SK-N-SH (cell line): ENCODE data around the gene PRKCD. TPM values are rescaled to one million over a fixed set of nuclear protein-coding genes. Genes with fewer than 3 reads are reported as not detected.

Experiments used
- CTCF ChIA-PET: fragments of 300-600, 350-600 bp; formaldehyde crosslinking; extraction: SDS; loops from one replicate; lab custom pipeline; 2021; lab: Yijun Ruan, JAX
- POLR2A ChIA-PET: fragments of 350-600 bp; sonication (Branson Sonifier 250); formaldehyde crosslinking; extraction: SDS; loops from one replicate; lab custom pipeline; 2020; ENCODE audit warnings: antibody characterized with exemption, inconsistent platforms; lab: Yijun Ruan, JAX
- DNase-seq: peaks from one replicate; pipeline ENCODE4 v3.0.0; 2012
- H2AFZ ChIP-seq: fragments of 200-600 bp; sonication (generic); 2 replicates; pipeline ENCODE4 v1.8.1; 2016; ENCODE audit warnings: antibody characterized with exemption, mild to moderate bottlenecking, low read depth
- H3F3A ChIP-seq: fragments of 200-600 bp; sonication (generic); replicated peaks from 2 replicates; pipeline ENCODE3; 2016; ENCODE audit warnings: antibody characterized with exemption, mild to moderate bottlenecking; ENCODE audit not compliant: insufficient read depth
- H3K27ac ChIP-seq, 2 experiments: fragments of 200-500 bp in 1 of 2; fragments of 200-600 bp in 1 of 2; sonication (Bioruptor generic) in 1 of 2; sonication (generic), shearing (Covaris generic) in 1 of 2; 2 replicates each; pipeline versions ENCODE4 v1.5.1 to v1.6.1; 2014 to 2016; ENCODE audit warnings: low read depth in 2 of 2, inconsistent platforms in 1 of 2, low read length in 1 of 2, mild to moderate bottlenecking in 1 of 2, mixed read lengths in 1 of 2
- H3K27me3 ChIP-seq: fragments of 200-600 bp; sonication (generic), shearing (Covaris generic); 2 replicates; pipeline ENCODE4 v1.6.1; 2016; ENCODE audit warnings: mixed run types; ENCODE audit not compliant: insufficient read depth
- H3K36me3 ChIP-seq, 2 experiments: fragments of 200-500 bp in 1 of 2; fragments of 200-600 bp in 1 of 2; sonication (Bioruptor generic) in 1 of 2; sonication (generic) in 1 of 2; replicated peaks in 1 of 2; 2 replicates each; pipeline versions ENCODE3 to v1.5.1; 2014 to 2016; ENCODE audit warnings: low read length in 1 of 2, mild to moderate bottlenecking in 1 of 2; ENCODE audit not compliant: insufficient read depth in 2 of 2, control insufficient read depth in 1 of 2
- H3K4me1 ChIP-seq, 2 experiments: fragments of 200-500 bp in 1 of 2; fragments of 200-600 bp in 1 of 2; sonication (Bioruptor generic) in 1 of 2; sonication (generic), shearing (Covaris generic) in 1 of 2; 2 replicates each; pipeline versions ENCODE4 v1.5.1 to v1.6.1; 2014 to 2016; ENCODE audit warnings: low read depth in 1 of 2, low read length in 1 of 2, mixed run types in 1 of 2; ENCODE audit not compliant: insufficient read depth in 2 of 2, control insufficient read depth in 1 of 2
- H3K4me2 ChIP-seq: fragments of 200-600 bp; sonication (generic), shearing (Covaris generic); 2 replicates; pipeline ENCODE4 v1.6.1; 2017; ENCODE audit warnings: mixed run types
- H3K4me3 ChIP-seq, 2 experiments: fragments of 200-500 bp in 1 of 2; fragments of 200-600 bp in 1 of 2; sonication (Bioruptor generic) in 1 of 2; sonication (generic), shearing (Covaris generic) in 1 of 2; 2 replicates each; pipeline versions ENCODE4 v1.5.1 to v1.8.1; 2014 to 2016; ENCODE audit warnings: low read depth in 2 of 2, inconsistent platforms in 1 of 2, low read length in 1 of 2, mild to moderate bottlenecking in 1 of 2, mixed read lengths in 1 of 2, moderate library complexity in 1 of 2
- H3K79me2 ChIP-seq: fragments of 200-600 bp; sonication (generic); 2 replicates; pipeline ENCODE4 v1.8.1; 2017; ENCODE audit warnings: mild to moderate bottlenecking; ENCODE audit not compliant: insufficient read depth
- H3K9ac ChIP-seq: fragments of 200-600 bp; sonication (generic); 2 replicates; pipeline ENCODE4 v1.6.1; 2017; ENCODE audit warnings: mixed run types
- H3K9me2 ChIP-seq: fragments of 200-600 bp; sonication (generic); 2 replicates; pipeline ENCODE4 v1.6.1; 2017; ENCODE audit warnings: mixed run types
- H3K9me3 ChIP-seq: fragments of 200-600 bp; sonication (generic); 2 replicates; pipeline ENCODE4 v1.6.1; 2017; ENCODE audit warnings: mixed run types, mild to moderate bottlenecking, moderate library complexity
- H4K20me1 ChIP-seq: fragments of 200-600 bp; sonication (generic); 2 replicates; pipeline ENCODE4 v1.6.1; 2017; ENCODE audit warnings: mild to moderate bottlenecking, mixed run types; ENCODE audit not compliant: insufficient read depth
- CHD2 ChIP-seq: fragments of 150-350 bp; IDR thresholded peaks from 2 replicates; pipeline ENCODE4 v1.6.1; 2018; ENCODE audit warnings: low read length; ENCODE audit not compliant: partially characterized antibody
- FOXM1 ChIP-seq: IDR thresholded peaks from 2 replicates; pipeline ENCODE4 v1.4.0; 2012; ENCODE audit warnings: low read depth, mild to moderate bottlenecking
- GABPA ChIP-seq: IDR thresholded peaks from 2 replicates; pipeline ENCODE4 v1.4.0; 2012; ENCODE audit warnings: low read depth, mild to moderate bottlenecking
- IRF3 ChIP-seq: fragments of 150-350 bp; IDR thresholded peaks from 2 replicates; pipeline ENCODE4 v1.6.1; 2016; ENCODE audit warnings: mild to moderate bottlenecking, low read depth, low read length
- NFIC ChIP-seq: IDR thresholded peaks from 2 replicates; pipeline ENCODE4 v1.4.0; 2012; ENCODE audit warnings: borderline replicate concordance
- RXRA ChIP-seq: IDR thresholded peaks from 2 replicates; pipeline ENCODE4 v1.4.0; 2012; ENCODE audit warnings: low read depth, mild to moderate bottlenecking, borderline replicate concordance
- USF1 ChIP-seq: IDR thresholded peaks from 2 replicates; pipeline ENCODE4 v1.4.0; 2012; ENCODE audit warnings: low read depth, borderline replicate concordance
- USF2 ChIP-seq: fragments of 150-350 bp; IDR thresholded peaks from 2 replicates; pipeline ENCODE4 v1.6.1; 2017; ENCODE audit warnings: antibody characterized with exemption, low read length, low read depth, borderline replicate concordance
- YY1 ChIP-seq: IDR thresholded peaks from 2 replicates; pipeline ENCODE4 v1.4.0; 2012; ENCODE audit warnings: low read depth, mild to moderate bottlenecking
- ZBTB33 ChIP-seq: IDR thresholded peaks from 2 replicates; pipeline ENCODE4 v1.4.0; 2012; ENCODE audit warnings: low read depth, borderline replicate concordance
- WGBS: methylation state at CpG from one replicate; pipeline ENCODE4 v1.1.6; 2017; ENCODE audit warnings: low lambda C conversion rate; 5-methylcytosine and 5-hydroxymethylcytosine counted together
- polyA plus RNA-seq, 3 experiments: library from polyadenylated mRNA; depleted of rRNA; stranded (reverse); fragments of >200 nt; gene quantifications; 2 replicates each; pipeline ENCODE4 v1.2.3, GENCODE V29; 2012
- TF ChIP-seq, protein P1 (sequence below): fragments of 200-600 bp; sonication (generic); IDR thresholded peaks from 2 replicates; pipeline ENCODE4 v1.6.1; 2017; ENCODE audit warnings: antibody characterized with exemption, mild to moderate bottlenecking, moderate library complexity
- TF ChIP-seq, protein P2 (sequence below): IDR thresholded peaks from 2 replicates; pipeline ENCODE4 v1.4.0; 2012; ENCODE audit warnings: low read depth

PRKCD gene
- polyA plus RNA-seq, 1 of the 3 experiments (the other 2 are of a cell fraction): 29.0 TPM

DNA sequence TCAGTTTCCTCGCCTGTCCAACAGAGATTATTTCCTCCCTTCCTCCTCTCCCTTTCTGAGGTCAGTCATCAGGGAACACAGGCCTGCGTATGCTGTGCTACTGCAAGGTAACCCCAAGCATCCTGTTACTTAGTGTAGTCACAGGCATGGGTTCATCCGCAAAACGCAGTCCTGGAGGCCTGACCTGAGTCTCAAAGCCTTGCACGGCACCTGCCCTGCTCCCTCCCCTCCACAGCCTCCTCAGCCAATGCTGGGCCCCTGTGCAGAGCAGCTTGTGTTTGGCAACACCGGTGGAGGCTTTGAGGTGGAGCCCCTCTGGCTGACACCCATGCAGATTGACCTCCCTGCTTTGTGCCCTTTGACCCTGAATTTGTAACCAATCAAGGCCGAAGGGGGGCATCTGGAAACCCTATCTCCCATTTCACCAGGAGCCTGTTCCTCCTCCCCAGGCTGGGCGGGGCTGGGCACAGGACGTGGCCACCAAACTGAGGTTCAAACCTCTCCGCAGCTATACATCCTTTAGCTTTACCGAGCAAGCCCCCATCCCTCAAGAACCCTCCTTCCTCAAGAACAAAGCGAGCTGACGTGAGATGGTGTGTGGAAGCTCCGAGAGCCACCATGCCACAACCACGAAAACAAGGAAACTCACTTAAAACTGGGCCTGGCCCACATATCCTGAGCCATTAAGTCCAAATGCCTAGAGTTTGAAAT, 73.3 kb downstream of the PRKCD start:
- TF ChIP-seq USF2 (no peak), FOXM1 (no peak), NFIC (no peak), RXRA (no peak), USF1 (no peak), GABPA (no peak), IRF3 (no peak), ZBTB33 (no peak), YY1 (no peak), CHD2 (no peak)
- TF ChIP-seq, protein P1, sequence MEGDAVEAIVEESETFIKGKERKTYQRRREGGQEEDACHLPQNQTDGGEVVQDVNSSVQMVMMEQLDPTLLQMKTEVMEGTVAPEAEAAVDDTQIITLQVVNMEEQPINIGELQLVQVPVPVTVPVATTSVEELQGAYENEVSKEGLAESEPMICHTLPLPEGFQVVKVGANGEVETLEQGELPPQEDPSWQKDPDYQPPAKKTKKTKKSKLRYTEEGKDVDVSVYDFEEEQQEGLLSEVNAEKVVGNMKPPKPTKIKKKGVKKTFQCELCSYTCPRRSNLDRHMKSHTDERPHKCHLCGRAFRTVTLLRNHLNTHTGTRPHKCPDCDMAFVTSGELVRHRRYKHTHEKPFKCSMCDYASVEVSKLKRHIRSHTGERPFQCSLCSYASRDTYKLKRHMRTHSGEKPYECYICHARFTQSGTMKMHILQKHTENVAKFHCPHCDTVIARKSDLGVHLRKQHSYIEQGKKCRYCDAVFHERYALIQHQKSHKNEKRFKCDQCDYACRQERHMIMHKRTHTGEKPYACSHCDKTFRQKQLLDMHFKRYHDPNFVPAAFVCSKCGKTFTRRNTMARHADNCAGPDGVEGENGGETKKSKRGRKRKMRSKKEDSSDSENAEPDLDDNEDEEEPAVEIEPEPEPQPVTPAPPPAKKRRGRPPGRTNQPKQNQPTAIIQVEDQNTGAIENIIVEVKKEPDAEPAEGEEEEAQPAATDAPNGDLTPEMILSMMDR: no peak
- TF ChIP-seq, protein P2, sequence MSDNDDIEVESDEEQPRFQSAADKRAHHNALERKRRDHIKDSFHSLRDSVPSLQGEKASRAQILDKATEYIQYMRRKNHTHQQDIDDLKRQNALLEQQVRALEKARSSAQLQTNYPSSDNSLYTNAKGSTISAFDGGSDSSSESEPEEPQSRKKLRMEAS: no peak
- TF ChIP-seq, all 33 proteins: peak for 0
- no peaks in the 10 kb centered on the region for H4K20me1 ChIP-seq
- H3K79me2 ChIP-seq: peaks cover 40% of the 10 kb centered on the region
- peaks cover 44 to 75% of the 10 kb centered on the region in 2 experiments for H3K36me3 ChIP-seq
- no peaks in the 10 kb centered on the region for H3K9me3 ChIP-seq
- H3K27me3 ChIP-seq: no peaks in the 10 kb centered on the region
- ChIA-PET CTCF (interaction anchor here (0.9 to 1.5 kb wide), 4 partner anchors 8 to 33 kb away, joined by 3 to 8 read pairs (median 4); no protein-coding TSS in a partner anchor), POLR2A (no interaction called here)
- peaks cover 20 to 31% of the 10 kb centered on the region in 2 experiments; a peak in 3 of 4 replicates for H3K4me1 ChIP-seq
- no peak overlapping the region for H2AFZ ChIP-seq
- H3K9me2 ChIP-seq: no peaks in the 10 kb centered on the region
- H3K9ac ChIP-seq: no peak overlapping the region
- H3K4me3 ChIP-seq: no peak overlapping the region
- DNase-seq: no peak
- no peak overlapping the region for H3K4me2 ChIP-seq
- WGBS: 86% methylated on average over 13 of the region's 15 CpGs
- H3F3A ChIP-seq: peaks cover 27% of the 10 kb centered on the region
- H3K27ac ChIP-seq: no peak overlapping the region; a peak in 1 of 4 replicates
